ENCODE data around the gene SYNE1.

The SYNE1 gene

GRCh38 chr6:152265651-152266050 is 371.5 kb downstream of the SYNE1 start:
- Histone ChIP-seq H3K4me1 (ENCODE audit: insufficient read depth, insufficient read length) (no peaks in the 10 kb centered on the region), H3K36me3 (ENCODE audit: insufficient read depth, insufficient read length, low read length) (no peaks in the 10 kb centered on the region), H3K9me3 (ENCODE audit: insufficient read depth, low read length) (peaks cover 21% of the 10 kb centered on the region), H3K27me3 (ENCODE audit: insufficient read depth, insufficient read length) (no peaks in the 10 kb centered on the region), H3K4me3 (ENCODE audit: insufficient read length, low read depth) (no peak overlapping the region), H3K9ac (ENCODE audit: insufficient read length, low read depth) (no peak overlapping the region)
- TF ChIP-seq YY1 (IDR thresholded peaks at IDR 0.05; ENCODE audit: insufficient read depth, insufficient read length) = no peak
- TF ChIP-seq SUZ12 (IDR thresholded peaks at IDR 0.05; ENCODE audit: extremely low read depth, insufficient read depth, insufficient read length) = no peak
- no peak for TF ChIP-seq ZNF274 (IDR thresholded peaks at IDR 0.05; ENCODE audit: low read depth, low read length)
- DNase-seq (ENCODE audit: low read depth, low spot score) = no peak

GRCh38 chr6:152263582-152263981 is 373.6 kb downstream of the SYNE1 start:
- no peak for DNase-seq (ENCODE audit: low read depth, low spot score)
- Histone ChIP-seq H3K9me3 (ENCODE audit: insufficient read depth, low read length) (peaks cover 21% of the 10 kb centered on the region), H3K27me3 (ENCODE audit: insufficient read depth, insufficient read length) (no peaks in the 10 kb centered on the region), H3K4me1 (ENCODE audit: insufficient read depth, insufficient read length) (no peaks in the 10 kb centered on the region), H3K36me3 (ENCODE audit: insufficient read depth, insufficient read length, low read length) (no peaks in the 10 kb centered on the region), H3K4me3 (ENCODE audit: insufficient read length, low read depth) (no peak overlapping the region), H3K9ac (ENCODE audit: insufficient read length, low read depth) (no peak overlapping the region)
- no peak for TF ChIP-seq YY1 (IDR thresholded peaks at IDR 0.05; ENCODE audit: insufficient read depth, insufficient read length)
- no peak for TF ChIP-seq SUZ12 (IDR thresholded peaks at IDR 0.05; ENCODE audit: extremely low read depth, insufficient read depth, insufficient read length)
- TF ChIP-seq ZNF274 (IDR thresholded peaks at IDR 0.05; ENCODE audit: low read depth, low read length) = no peak

GRCh38 chr6:152261179-152261578 is 376.0 kb downstream of the SYNE1 start:
- peaks cover 2% of the 10 kb centered on the region for H3K36me3 ChIP-seq (ENCODE audit: insufficient read depth, insufficient read length, low read length)
- no peak for DNase-seq (ENCODE audit: low read depth, low spot score)
- no peak overlapping the region for H3K4me3 ChIP-seq (ENCODE audit: insufficient read length, low read depth)
- peaks cover 21% of the 10 kb centered on the region for H3K9me3 ChIP-seq (ENCODE audit: insufficient read depth, low read length)
- TF ChIP-seq ZNF274 (IDR thresholded peaks at IDR 0.05; ENCODE audit: low read depth, low read length) (no peak), YY1 (IDR thresholded peaks at IDR 0.05; ENCODE audit: insufficient read depth, insufficient read length) (no peak), SUZ12 (IDR thresholded peaks at IDR 0.05; ENCODE audit: extremely low read depth, insufficient read depth, insufficient read length) (no peak)
- no peaks in the 10 kb centered on the region for H3K27me3 ChIP-seq (ENCODE audit: insufficient read depth, insufficient read length)
- H3K4me1 ChIP-seq (ENCODE audit: insufficient read depth, insufficient read length) = no peaks in the 10 kb centered on the region
- no peak overlapping the region for H3K9ac ChIP-seq (ENCODE audit: insufficient read length, low read depth)

GRCh38 chr6:152259234-152259633 is 377.9 kb downstream of the SYNE1 start:
- Histone ChIP-seq H3K9me3 (ENCODE audit: insufficient read depth, low read length) (peaks cover 20% of the 10 kb centered on the region), H3K4me1 (ENCODE audit: insufficient read depth, insufficient read length) (no peaks in the 10 kb centered on the region), H3K4me3 (ENCODE audit: insufficient read length, low read depth) (no peak overlapping the region), H3K36me3 (ENCODE audit: insufficient read depth, insufficient read length, low read length) (peaks cover 2% of the 10 kb centered on the region), H3K27me3 (ENCODE audit: insufficient read depth, insufficient read length) (no peaks in the 10 kb centered on the region), H3K9ac (ENCODE audit: insufficient read length, low read depth) (no peak overlapping the region)
- DNase-seq (ENCODE audit: low read depth, low spot score) = no peak
- no peak for TF ChIP-seq ZNF274 (IDR thresholded peaks at IDR 0.05; ENCODE audit: low read depth, low read length)
- no peak for TF ChIP-seq YY1 (IDR thresholded peaks at IDR 0.05; ENCODE audit: insufficient read depth, insufficient read length)
- TF ChIP-seq SUZ12 (IDR thresholded peaks at IDR 0.05; ENCODE audit: extremely low read depth, insufficient read depth, insufficient read length) = no peak

GRCh38 chr6:152257581-152257980 is 379.6 kb downstream of the SYNE1 start:
- peaks cover 4% of the 10 kb centered on the region for H3K9me3 ChIP-seq (ENCODE audit: insufficient read depth, low read length)
- TF ChIP-seq ZNF274 (IDR thresholded peaks at IDR 0.05; ENCODE audit: low read depth, low read length) (no peak), YY1 (IDR thresholded peaks at IDR 0.05; ENCODE audit: insufficient read depth, insufficient read length) (no peak), SUZ12 (IDR thresholded peaks at IDR 0.05; ENCODE audit: extremely low read depth, insufficient read depth, insufficient read length) (no peak)
- DNase-seq (ENCODE audit: low read depth, low spot score) = no peak
- H3K4me3 ChIP-seq (ENCODE audit: insufficient read length, low read depth) = no peak overlapping the region
- peaks cover 2% of the 10 kb centered on the region for H3K36me3 ChIP-seq (ENCODE audit: insufficient read depth, insufficient read length, low read length)
- no peak overlapping the region for H3K9ac ChIP-seq (ENCODE audit: insufficient read length, low read depth)
- no peaks in the 10 kb centered on the region for H3K4me1 ChIP-seq (ENCODE audit: insufficient read depth, insufficient read length)
- H3K27me3 ChIP-seq (ENCODE audit: insufficient read depth, insufficient read length) = no peaks in the 10 kb centered on the region

GRCh38 chr6:152250127-152250526 is 387.0 kb downstream of the SYNE1 start:
- Histone ChIP-seq H3K27me3 (ENCODE audit: insufficient read depth, insufficient read length) (no peaks in the 10 kb centered on the region), H3K4me3 (ENCODE audit: insufficient read length, low read depth) (no peak overlapping the region), H3K9ac (ENCODE audit: insufficient read length, low read depth) (no peak overlapping the region), H3K9me3 (ENCODE audit: insufficient read depth, low read length) (no peaks in the 10 kb centered on the region), H3K36me3 (ENCODE audit: insufficient read depth, insufficient read length, low read length) (no peaks in the 10 kb centered on the region), H3K4me1 (ENCODE audit: insufficient read depth, insufficient read length) (no peaks in the 10 kb centered on the region)
- no peak for TF ChIP-seq YY1 (IDR thresholded peaks at IDR 0.05; ENCODE audit: insufficient read depth, insufficient read length)
- no peak for TF ChIP-seq ZNF274 (IDR thresholded peaks at IDR 0.05; ENCODE audit: low read depth, low read length)
- no peak for TF ChIP-seq SUZ12 (IDR thresholded peaks at IDR 0.05; ENCODE audit: extremely low read depth, insufficient read depth, insufficient read length)
- no peak for DNase-seq (ENCODE audit: low read depth, low spot score)

GRCh38 chr6:152248980-152249379 is 388.2 kb downstream of the SYNE1 start:
- no peak for TF ChIP-seq SUZ12 (IDR thresholded peaks at IDR 0.05; ENCODE audit: extremely low read depth, insufficient read depth, insufficient read length)
- no peak for TF ChIP-seq YY1 (IDR thresholded peaks at IDR 0.05; ENCODE audit: insufficient read depth, insufficient read length)
- no peak for TF ChIP-seq ZNF274 (IDR thresholded peaks at IDR 0.05; ENCODE audit: low read depth, low read length)
- H3K27me3 ChIP-seq (ENCODE audit: insufficient read depth, insufficient read length) = no peaks in the 10 kb centered on the region

More at GRCh38 chr6:152248980-152249379, 388.2 kb downstream of the SYNE1 start:
- H3K36me3 ChIP-seq (ENCODE audit: insufficient read depth, insufficient read length, low read length) = no peaks in the 10 kb centered on the region
- no peaks in the 10 kb centered on the region for H3K4me1 ChIP-seq (ENCODE audit: insufficient read depth, insufficient read length)
- H3K4me3 ChIP-seq (ENCODE audit: insufficient read length, low read depth) = no peak overlapping the region
- no peak overlapping the region for H3K9ac ChIP-seq (ENCODE audit: insufficient read length, low read depth)
- DNase-seq (ENCODE audit: low read depth, low spot score) = no peak
- no peaks in the 10 kb centered on the region for H3K9me3 ChIP-seq (ENCODE audit: insufficient read depth, low read length)
